NCI-H69 (cell line): ENCODE measurements around the gene XYLT2.
"Not testable (repeated sequence)": the region's sequence is repeated elsewhere in the genome, so short reads cannot be mapped to it uniquely, and the experiment has no call there.

Experiments used
- DNase-seq: peaks from one replicate; lab custom pipeline; 2025; lab: John Stamatoyannopoulos, UW

Gene XYLT2

GRCh38 chr17:50393700-50394099, 47.8 kb downstream of the XYLT2 start:
- DNase-seq: no peak

GRCh38 chr17:50394711-50395110, 48.8 kb downstream of the XYLT2 start:
- no peak for DNase-seq

GRCh38 chr17:50396261-50397110, 50.6 kb downstream of the XYLT2 start:
- DNase-seq: peak; percentile 74

- peak; percentile 91 for DNase-seq
Observed at GRCh38 chr17:50397111-50397918, 51.4 kb downstream of the XYLT2 start, which contains the start of gene LRRC59. TSS of gene LRRC59 (minus strand) at chr17:50397523. CDS start at chr17:50397317, 206 bp downstream.

GRCh38 chr17:50397919-50398285, 52.0 kb downstream of the XYLT2 start:
- peak; percentile 29 for DNase-seq

GRCh38 chr17:50398672-50399071, 52.7 kb downstream of the XYLT2 start:
- DNase-seq: not testable (repeated sequence)

- DNase-seq: not testable (repeated sequence)
Observed at GRCh38 chr17:50399591-50399990, 53.7 kb downstream of the XYLT2 start.

- DNase-seq: not testable (repeated sequence)
Observed at GRCh38 chr17:50405351-50405750, 59.4 kb downstream of the XYLT2 start.

- DNase-seq: no peak
Observed at GRCh38 chr17:50406578-50406977, 60.7 kb downstream of the XYLT2 start.

- DNase-seq: no peak
Observed at GRCh38 chr17:50407921-50408320, 62.0 kb downstream of the XYLT2 start.
